SU-DHL-6 (cell line): ENCODE measurements around the gene ADCY6.

ENCODE experiments used
- H2AFZ ChIP-seq: fragments of 200-600 bp; sonication (generic); 2 replicates; pipeline ENCODE4 v1.6.1; 2014; ENCODE audit warnings: low read depth, mild to moderate bottlenecking, moderate library complexity, mixed read lengths, antibody characterized with exemption, low read length; ENCODE audit not compliant: severe bottlenecking
- H3F3A ChIP-seq: fragments of 200-600 bp; shearing (Covaris generic); 2 replicates; pipeline ENCODE4 v1.6.0; 2016; ENCODE audit warnings: antibody characterized with exemption, mild to moderate bottlenecking; ENCODE audit not compliant: insufficient read depth
- H3K27ac ChIP-seq: fragments of 200-600 bp; sonication (generic); 2 replicates; pipeline ENCODE4 v1.5.1; 2016; ENCODE audit warnings: low read depth, mild to moderate bottlenecking, low read length, moderate library complexity, mixed read lengths
- H3K27me3 ChIP-seq: fragments of 200-600 bp; sonication (generic), shearing (Covaris generic); 2 replicates; pipeline ENCODE4 v1.6.0; 2014; ENCODE audit warnings: mild to moderate bottlenecking, low read length
- H3K36me3 ChIP-seq: fragments of 200-600 bp; sonication (generic); 2 replicates; pipeline ENCODE4 v1.6.1; 2014; ENCODE audit warnings: mild to moderate bottlenecking, low read length, mixed read lengths
- H3K4me2 ChIP-seq: fragments of 300-600, 200-600 bp; shearing (Covaris generic), sonication (generic); 2 replicates; pipeline ENCODE4 v1.6.0; 2014; ENCODE audit warnings: low read length, low read depth, mild to moderate bottlenecking; ENCODE audit not compliant: poor library complexity, severe bottlenecking
- H3K4me3 ChIP-seq: fragments of 200-600 bp; sonication (generic); 2 replicates; pipeline ENCODE4 v1.5.1; 2014; ENCODE audit warnings: antibody characterized with exemption, low read length, mild to moderate bottlenecking, mixed read lengths; ENCODE audit not compliant: insufficient read depth, poor library complexity, severe bottlenecking
- H3K79me2 ChIP-seq: fragments of 200-600 bp; sonication (generic); 2 replicates; pipeline ENCODE4 v1.6.1; 2014; ENCODE audit warnings: mild to moderate bottlenecking, low read length, moderate library complexity; ENCODE audit not compliant: insufficient read depth
- H3K9ac ChIP-seq: fragments of 200-600 bp; sonication (generic); 2 replicates; pipeline ENCODE4 v1.7.0; 2014; ENCODE audit warnings: mild to moderate bottlenecking, low read length
- H3K9me2 ChIP-seq: fragments of 200-600 bp; sonication (generic); replicated peaks from 2 replicates; pipeline ENCODE4 v1.6.1; 2014; ENCODE audit warnings: low read length; ENCODE audit not compliant: insufficient read depth
- H3K9me3 ChIP-seq: fragments of 200-600 bp; sonication (generic); 2 replicates; pipeline ENCODE4 v1.6.1; 2014; ENCODE audit warnings: low read length, mixed read lengths; ENCODE audit not compliant: insufficient read depth
- H4K20me1 ChIP-seq: fragments of 200-600 bp; sonication (generic); 2 replicates; pipeline ENCODE4 v1.6.1; 2014; ENCODE audit warnings: low read depth, mild to moderate bottlenecking, antibody characterized with exemption, low read length, moderate library complexity, mixed read lengths
- EZH2phosphoT487 ChIP-seq: fragments of 200-600 bp; sonication (generic), shearing (Covaris generic); conservative IDR thresholded peaks from 2 replicates; pipeline ENCODE4 v1.6.1; 2018; ENCODE audit warnings: mild to moderate bottlenecking, antibody characterized with exemption, low read length, moderate library complexity, mixed read lengths
- TF ChIP-seq, protein P1 (sequence below): fragments of 200-600 bp; sonication (generic); IDR thresholded peaks from one replicate; pipeline ENCODE4 v1.5.1; 2017; ENCODE audit warnings: antibody characterized with exemption, mild to moderate bottlenecking, low read length, moderate library complexity; ENCODE audit not compliant: insufficient read depth, poor library complexity, severe bottlenecking

ADCY6 gene

DNA sequence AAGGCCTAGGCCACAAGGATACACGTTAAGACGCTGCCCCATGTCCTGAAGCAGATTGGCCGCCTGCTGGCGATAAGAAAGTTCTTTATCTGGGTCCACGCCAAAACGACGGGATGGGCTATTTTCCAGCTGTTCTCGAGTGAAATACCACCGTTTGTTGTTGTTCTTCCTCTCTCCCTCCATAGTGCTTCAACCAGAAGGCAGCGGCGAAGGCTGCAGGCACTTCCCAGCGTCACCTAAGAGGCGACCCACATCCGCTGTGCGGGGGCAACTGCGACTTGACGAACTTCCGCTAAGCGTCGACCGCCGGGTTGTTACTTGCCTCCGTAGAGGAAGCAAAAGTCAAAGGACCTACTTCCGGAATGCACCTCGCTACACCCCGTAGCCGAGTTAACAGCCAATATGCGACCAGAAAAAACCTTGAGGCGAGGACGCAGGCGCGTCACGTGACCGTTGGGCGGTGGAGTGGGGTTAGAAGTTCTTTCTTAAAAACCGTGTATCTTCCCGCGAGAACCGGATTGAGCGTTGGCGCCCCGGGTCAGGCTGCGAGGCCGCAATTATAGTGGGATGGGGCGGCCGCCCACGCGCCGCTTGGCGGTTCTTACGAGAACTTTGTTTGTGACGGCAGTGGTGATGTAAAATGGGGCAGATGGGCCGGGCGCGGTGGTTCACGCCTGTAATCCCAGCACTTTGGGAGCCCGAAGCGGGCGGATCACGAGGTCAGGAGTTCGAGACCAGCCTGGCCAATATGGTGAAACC is 72.2 kb downstream of the ADCY6 start, which contains the start of gene CCNT1:
TSS of gene CCNT1 (minus strand) at position 215 of the 759 bp plus-strand sequence. CDS start at position 183, 32 bp downstream.
- no peaks in the 10 kb centered on the region for H3K9me2 ChIP-seq
- H4K20me1 ChIP-seq, result no peaks in the 10 kb centered on the region
- H3K27me3 ChIP-seq, result no peaks in the 10 kb centered on the region
- H3K4me2 ChIP-seq, result peak within 1 kb of the TSS; percentile 95
- peaks cover 6% of the 10 kb centered on the region for H3F3A ChIP-seq
- peaks cover 41% of the 10 kb centered on the region for H3K79me2 ChIP-seq
- peaks cover 16% of the 10 kb centered on the region; the same call in 1 of the 2 replicates for H3K36me3 ChIP-seq
- H3K9me3 ChIP-seq, result no peaks in the 10 kb centered on the region; the same call in 1 of the 2 replicates
- peak within 1 kb of the TSS; percentile 98 for H3K4me3 ChIP-seq
- H3K27ac ChIP-seq, result peak within 1 kb of the TSS; percentile 72
- peak within 1 kb of the TSS; percentile 88 for H2AFZ ChIP-seq
- TF ChIP-seq, protein P1, sequence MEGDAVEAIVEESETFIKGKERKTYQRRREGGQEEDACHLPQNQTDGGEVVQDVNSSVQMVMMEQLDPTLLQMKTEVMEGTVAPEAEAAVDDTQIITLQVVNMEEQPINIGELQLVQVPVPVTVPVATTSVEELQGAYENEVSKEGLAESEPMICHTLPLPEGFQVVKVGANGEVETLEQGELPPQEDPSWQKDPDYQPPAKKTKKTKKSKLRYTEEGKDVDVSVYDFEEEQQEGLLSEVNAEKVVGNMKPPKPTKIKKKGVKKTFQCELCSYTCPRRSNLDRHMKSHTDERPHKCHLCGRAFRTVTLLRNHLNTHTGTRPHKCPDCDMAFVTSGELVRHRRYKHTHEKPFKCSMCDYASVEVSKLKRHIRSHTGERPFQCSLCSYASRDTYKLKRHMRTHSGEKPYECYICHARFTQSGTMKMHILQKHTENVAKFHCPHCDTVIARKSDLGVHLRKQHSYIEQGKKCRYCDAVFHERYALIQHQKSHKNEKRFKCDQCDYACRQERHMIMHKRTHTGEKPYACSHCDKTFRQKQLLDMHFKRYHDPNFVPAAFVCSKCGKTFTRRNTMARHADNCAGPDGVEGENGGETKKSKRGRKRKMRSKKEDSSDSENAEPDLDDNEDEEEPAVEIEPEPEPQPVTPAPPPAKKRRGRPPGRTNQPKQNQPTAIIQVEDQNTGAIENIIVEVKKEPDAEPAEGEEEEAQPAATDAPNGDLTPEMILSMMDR, result no peak
- TF ChIP-seq EZH2phosphoT487, result no peak
- peak within 1 kb of the TSS; percentile 85 for H3K9ac ChIP-seq
